ENCODE data around the gene TFAM.

The TFAM gene

DNA sequence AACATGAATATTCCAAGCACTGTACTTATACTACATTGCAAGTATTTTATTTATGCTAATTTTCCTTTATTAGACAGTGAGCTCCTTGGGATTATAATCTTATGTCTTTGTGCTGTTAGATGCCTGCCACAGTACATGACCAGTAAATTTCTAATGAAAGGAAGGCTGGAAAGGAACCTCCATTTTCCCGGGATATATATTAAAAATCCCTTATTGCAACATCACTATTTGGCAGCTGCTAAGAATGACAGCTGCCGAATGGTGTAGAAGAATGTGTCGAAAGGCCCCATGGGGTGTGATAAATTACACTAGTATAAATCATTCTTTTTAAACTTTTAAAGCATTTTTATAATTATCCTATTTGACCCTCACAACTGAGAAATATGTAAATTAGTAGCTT lies 59.1 kb downstream of the TFAM start:
- H3K4me1 ChIP-seq (ENCODE audit: insufficient read depth, insufficient read length) = no peaks in the 10 kb centered on the region
- no peak overlapping the region for H3K4me3 ChIP-seq (ENCODE audit: insufficient read length, low read depth)
- no peaks in the 10 kb centered on the region for H3K27me3 ChIP-seq (ENCODE audit: insufficient read depth, insufficient read length)
- no peak overlapping the region for H3K9ac ChIP-seq (ENCODE audit: insufficient read length, low read depth)
- H3K9me3 ChIP-seq (ENCODE audit: insufficient read depth, low read length) = peaks cover 26% of the 10 kb centered on the region; the same call in 1 of the 2 replicates
- no peak for TF ChIP-seq ZNF274 (IDR thresholded peaks at IDR 0.05; ENCODE audit: low read depth, low read length)
- no peak for TF ChIP-seq YY1 (IDR thresholded peaks at IDR 0.05; ENCODE audit: insufficient read depth, insufficient read length)
- no peak for TF ChIP-seq SUZ12 (IDR thresholded peaks at IDR 0.05; ENCODE audit: extremely low read depth, insufficient read depth, insufficient read length)
- DNase-seq (ENCODE audit: low read depth, low spot score) = no peak
- H3K36me3 ChIP-seq (ENCODE audit: insufficient read depth, insufficient read length, low read length) = no peaks in the 10 kb centered on the region

- Histone ChIP-seq H3K4me1 (ENCODE audit: insufficient read depth, insufficient read length) (no peaks in the 10 kb centered on the region), H3K4me3 (ENCODE audit: insufficient read length, low read depth) (no peak overlapping the region), H3K9ac (ENCODE audit: insufficient read length, low read depth) (no peak overlapping the region), H3K9me3 (ENCODE audit: insufficient read depth, low read length) (peaks cover 25% of the 10 kb centered on the region; the same call in 1 of the 2 replicates), H3K27me3 (ENCODE audit: insufficient read depth, insufficient read length) (no peaks in the 10 kb centered on the region), H3K36me3 (ENCODE audit: insufficient read depth, insufficient read length, low read length) (no peaks in the 10 kb centered on the region)
- no peak for TF ChIP-seq ZNF274 (IDR thresholded peaks at IDR 0.05; ENCODE audit: low read depth, low read length)
- no peak for TF ChIP-seq SUZ12 (IDR thresholded peaks at IDR 0.05; ENCODE audit: extremely low read depth, insufficient read depth, insufficient read length)
- no peak for TF ChIP-seq YY1 (IDR thresholded peaks at IDR 0.05; ENCODE audit: insufficient read depth, insufficient read length)
- no peak for DNase-seq (ENCODE audit: low read depth, low spot score)
Measured at GRCh38 chr10:58444876-58445275, 59.7 kb downstream of the TFAM start.

- TF ChIP-seq ZNF274 (IDR thresholded peaks at IDR 0.05; ENCODE audit: low read depth, low read length) (no peak), SUZ12 (IDR thresholded peaks at IDR 0.05; ENCODE audit: extremely low read depth, insufficient read depth, insufficient read length) (no peak), YY1 (IDR thresholded peaks at IDR 0.05; ENCODE audit: insufficient read depth, insufficient read length) (no peak)
- Histone ChIP-seq H3K9me3 (ENCODE audit: insufficient read depth, low read length) (peaks cover 19% of the 10 kb centered on the region; the same call in 1 of the 2 replicates), H3K27me3 (ENCODE audit: insufficient read depth, insufficient read length) (no peaks in the 10 kb centered on the region), H3K9ac (ENCODE audit: insufficient read length, low read depth) (no peak overlapping the region), H3K36me3 (ENCODE audit: insufficient read depth, insufficient read length, low read length) (no peaks in the 10 kb centered on the region), H3K4me3 (ENCODE audit: insufficient read length, low read depth) (no peak overlapping the region), H3K4me1 (ENCODE audit: insufficient read depth, insufficient read length) (no peaks in the 10 kb centered on the region)
- no peak for DNase-seq (ENCODE audit: low read depth, low spot score)
Measured at GRCh38 chr10:58448121-58448935, 63.1 kb downstream of the TFAM start.

Data from NT2/D1 (cell line).